GM21825 (cell line): ENCODE measurements around the gene FAM222B.
"Not testable (repeated sequence)": the region's sequence is repeated elsewhere in the genome, so short reads cannot be mapped to it uniquely, and the experiment has no call there.

Experiments
- ATAC-seq: cut with Tn5 transposase; IDR thresholded peaks from one replicate; pipeline ENCODE4 v1.9.1; 2021; ENCODE audit warnings: mild to moderate bottlenecking, moderate library complexity; ENCODE audit not compliant: unreplicated experiment

FAM222B gene

DNA sequence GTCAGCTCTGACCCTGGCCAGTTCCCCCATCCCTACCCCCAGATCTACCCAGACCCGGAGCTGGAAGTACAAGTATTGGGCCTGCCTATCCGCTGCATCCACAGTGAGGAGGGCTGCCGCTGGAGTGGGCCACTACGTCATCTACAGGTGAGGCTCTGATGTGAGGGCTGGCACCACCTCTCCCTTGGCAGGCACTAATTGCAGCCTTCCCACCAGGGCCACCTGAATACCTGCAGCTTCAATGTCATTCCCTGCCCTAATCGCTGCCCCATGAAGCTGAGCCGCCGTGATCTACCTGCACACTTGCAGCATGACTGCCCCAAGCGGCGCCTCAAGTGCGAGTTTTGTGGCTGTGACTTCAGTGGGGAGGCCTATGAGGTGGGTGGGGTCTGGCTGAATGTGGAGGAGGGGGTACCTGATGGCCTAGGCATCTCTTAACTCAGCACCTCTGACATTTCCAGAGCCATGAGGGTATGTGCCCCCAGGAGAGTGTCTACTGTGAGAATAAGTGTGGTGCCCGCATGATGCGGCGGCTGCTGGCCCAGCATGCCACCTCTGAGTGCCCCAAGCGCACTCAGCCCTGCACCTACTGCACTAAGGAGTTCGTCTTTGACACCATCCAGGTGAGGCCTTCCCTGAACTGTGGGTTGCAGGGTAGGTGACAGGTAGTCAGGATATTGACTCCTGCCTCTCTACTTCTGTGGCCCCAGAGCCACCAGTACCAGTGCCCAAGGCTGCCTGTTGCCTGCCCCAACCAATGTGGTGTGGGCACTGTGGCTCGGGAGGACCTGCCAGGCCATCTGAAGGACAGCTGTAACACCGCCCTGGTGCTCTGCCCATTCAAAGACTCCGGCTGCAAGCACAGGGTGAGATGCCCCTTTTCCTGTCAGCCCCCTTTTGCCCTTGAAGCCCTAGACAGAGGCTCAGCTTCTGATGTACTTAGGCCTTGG, 94.5 kb downstream of the FAM222B start:
- ATAC-seq, result no peak

DNA sequence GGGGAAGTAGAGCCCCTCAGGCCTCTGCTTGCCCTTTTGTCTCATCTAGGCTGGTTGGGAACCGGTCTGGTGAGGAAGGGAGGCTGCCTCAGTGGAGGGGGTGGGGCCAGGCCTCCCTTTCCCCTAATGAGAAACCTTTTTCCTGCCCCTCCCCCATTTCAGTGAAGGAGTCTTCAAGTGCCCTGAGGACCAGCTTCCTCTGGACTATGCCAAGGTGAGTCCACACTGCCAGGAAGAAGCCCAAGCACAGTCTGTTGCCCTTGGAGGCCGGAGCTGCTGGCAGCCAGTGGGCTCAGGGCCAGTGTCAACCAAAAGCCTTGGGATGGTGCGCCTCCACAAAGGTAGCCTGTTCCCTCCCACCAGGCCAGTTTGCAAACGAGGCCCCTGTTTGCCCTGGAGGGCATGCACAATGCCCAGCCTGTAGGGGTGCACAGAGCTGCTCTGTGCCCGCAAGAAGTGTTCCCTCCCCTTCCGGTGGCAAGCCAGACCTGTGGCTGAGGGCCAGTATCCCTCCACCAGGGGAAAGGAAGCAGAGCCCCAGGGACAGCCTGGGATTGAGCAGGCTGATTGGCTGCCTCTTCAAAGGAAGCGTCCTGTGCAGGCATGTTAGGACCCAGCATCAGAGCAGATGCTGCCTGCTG, 95.4 kb downstream of the FAM222B start:
- ATAC-seq, result no peak

- ATAC-seq, result no peak
Observed at GRCh38 chr17:28746611-28747050, 96.0 kb downstream of the FAM222B start.

- ATAC-seq, result no peak
Observed at GRCh38 chr17:28745786-28746411, 96.7 kb downstream of the FAM222B start.

DNA sequence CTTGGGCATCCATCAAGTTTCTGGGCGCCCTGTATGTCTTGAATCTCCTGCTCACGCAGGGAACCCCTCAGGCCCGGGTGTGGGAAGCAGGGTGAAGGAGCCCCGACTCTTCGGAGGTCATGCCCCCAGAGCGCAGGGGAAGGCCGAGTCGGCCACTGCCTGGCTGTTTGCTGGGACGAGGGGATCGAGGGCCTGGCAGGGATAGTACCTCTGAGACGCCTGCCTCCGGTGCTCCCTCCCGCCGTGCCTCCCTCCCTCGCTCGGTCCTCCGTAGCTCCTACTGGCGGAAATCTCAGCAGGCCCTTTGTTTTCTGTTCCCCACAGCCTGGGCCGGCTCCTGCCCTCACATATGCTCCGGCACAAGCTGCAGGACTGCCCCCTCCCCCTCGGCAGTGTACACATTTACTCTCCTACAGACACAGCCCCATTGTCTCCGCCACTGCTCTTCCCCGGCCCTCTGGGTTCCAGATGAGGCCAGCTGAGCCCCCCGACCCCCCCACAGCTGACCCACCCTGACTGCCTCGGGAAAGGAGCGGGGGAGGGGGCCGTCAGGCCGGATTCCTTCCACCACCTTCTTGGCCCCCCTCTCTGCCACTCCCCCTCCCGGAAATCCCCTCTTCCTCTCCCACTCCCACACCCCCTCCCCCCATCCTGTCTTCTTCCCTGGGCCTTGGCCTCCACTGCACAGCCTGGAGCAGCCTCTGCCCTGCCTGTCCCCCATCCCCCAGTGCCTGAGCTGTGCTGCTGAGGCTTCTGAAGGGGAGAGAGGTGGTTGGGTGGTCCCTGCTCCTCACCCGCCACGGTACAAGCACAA, 97.4 kb downstream of the FAM222B start:
- ATAC-seq, result no peak

GRCh38 chr17:28744104-28744971, 98.3 kb downstream of the FAM222B start:
- ATAC-seq, result peak; percentile 11

DNA sequence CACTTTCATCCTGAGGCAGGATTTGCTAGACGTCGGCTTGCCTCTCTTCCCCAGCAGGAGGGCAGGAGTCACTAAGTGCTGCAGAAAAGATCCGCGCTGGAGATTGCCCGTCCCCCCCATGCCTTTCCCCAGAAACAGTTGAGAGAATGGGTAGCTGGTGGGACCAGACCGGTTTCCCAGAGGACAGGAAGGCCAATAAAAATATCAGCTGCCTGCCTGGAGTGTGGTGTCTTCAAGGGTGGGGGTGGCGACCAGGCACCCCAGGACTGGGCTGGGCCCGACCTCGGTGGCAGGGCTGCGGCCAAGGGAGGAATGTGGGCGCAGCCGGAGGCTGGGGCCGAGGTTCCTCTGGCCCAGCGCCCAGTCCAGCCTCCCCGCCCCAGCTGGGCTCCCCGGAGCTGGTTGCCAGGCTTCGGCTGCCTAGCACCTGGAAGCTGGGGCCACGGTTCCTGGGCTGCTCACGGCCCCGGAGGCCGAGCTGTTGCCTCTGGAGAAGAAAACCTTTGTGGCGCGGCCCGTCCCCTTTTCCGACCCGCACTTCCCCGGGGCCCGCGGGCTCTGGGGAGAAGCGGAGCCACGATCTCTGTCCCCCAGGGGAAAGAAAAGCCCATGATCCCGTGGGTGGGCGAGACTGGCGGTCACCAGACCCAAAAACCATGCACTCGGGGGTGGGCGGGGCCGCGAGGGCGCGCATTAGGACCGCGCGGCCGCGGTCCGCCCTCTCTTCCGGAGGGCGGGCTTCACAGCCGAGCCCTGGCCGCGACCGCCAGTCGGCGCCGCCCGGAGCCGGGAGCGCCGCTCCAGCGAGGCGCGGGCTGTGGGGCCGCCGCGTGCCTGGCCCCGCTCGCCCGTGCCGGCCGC, 99.1 kb downstream of the FAM222B start, which contains the start of gene TRAF4:
TSS of gene TRAF4 (plus strand) at position 769 of the 861 bp plus-strand sequence. CDS start 102 bp downstream, outside the sequence.
- ATAC-seq, result peak; percentile 56

DNA sequence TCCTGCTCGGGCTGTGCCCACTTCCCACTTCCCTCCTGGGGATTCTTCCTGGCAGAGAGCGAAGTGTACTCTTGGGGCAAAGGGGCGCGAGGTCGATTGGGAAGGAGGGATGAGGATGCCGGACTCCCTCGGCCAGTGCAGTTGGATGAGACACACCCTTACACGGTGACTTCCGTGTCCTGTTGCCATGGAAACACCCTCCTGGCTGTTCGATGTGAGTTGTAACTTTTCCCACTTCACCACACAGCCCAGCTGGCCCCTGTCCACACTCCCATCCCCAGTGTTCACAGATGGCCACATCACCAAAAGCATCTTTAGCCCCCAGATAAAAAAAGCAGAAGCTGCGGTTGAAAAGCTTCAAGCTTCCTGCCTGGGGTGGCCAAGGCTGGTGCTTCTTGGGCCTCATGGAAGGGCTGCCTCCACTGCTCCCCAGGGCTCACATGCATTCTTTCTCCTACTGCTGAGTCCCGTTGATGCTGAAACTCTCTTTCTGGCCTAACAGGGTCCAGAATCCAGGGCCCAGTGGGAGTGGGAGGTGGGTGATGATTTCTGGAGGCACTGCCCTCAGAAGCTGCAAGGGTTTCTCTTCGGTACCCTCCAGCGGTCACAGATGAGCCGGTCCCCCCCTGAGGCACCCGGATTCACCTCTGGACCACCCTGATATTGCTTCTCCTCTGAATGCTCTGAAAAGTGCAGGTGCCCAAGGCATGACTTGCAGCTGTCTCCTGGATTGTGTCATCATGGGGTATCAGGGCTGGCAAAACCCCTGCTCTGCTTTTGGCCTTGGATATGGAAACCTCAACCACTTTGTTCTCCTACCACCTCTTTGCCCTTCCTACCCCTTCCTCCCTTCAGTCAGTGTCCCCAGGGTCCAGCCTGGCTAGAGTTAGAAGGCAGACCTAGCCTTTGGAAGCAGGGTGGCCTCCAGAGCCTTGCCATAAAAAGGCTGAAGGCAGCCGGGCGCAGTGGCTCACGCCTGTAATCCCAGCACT, 100.9 kb downstream of the FAM222B start:
- ATAC-seq, result no peak

GRCh38 chr17:28740406-28741357, 101.9 kb downstream of the FAM222B start:
- no peak for ATAC-seq

- peak; percentile 26 for ATAC-seq
Observed at GRCh38 chr17:28738680-28739384, 103.8 kb downstream of the FAM222B start.

DNA sequence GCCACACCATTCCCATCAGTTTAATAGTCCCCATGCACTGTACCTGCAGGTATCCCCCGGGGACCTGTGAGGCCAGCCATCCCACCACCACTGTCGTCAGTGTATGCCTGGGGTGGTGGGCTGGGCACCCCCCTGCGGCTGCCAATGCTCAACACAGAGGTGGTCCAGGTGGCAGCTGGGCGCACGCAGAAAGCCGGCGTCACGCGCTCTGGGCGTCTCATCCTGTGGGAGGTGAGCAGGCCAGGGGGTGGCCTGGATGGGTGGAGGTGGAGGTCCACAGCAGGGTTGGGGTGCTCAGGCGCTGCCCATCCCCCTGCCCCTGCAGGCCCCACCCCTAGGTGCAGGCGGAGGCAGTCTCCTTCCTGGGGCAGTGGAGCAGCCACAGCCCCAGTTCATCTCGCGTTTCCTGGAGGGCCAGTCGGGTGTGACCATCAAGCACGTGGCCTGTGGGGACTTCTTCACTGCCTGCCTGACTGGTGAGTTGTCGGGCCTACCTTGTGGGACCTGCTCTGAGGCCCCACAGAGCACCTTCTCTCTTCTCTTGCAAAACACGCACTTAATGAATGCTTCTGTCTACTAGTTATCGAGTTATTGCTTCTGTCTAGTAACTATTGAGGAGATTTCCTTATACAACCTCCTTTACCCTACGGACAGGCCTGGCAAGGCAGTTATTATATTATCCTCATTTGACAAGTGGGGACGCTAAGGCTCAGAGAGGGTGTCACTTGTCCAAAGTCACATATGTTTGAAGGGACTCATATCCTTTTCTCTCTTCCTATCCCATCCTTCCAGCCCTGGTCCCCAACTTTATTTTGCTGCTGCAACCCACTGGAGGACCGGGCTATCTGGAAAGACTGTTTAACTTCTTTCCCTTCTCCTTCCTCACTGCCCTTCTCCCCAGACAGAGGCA, 104.6 kb downstream of the FAM222B start:
- peak; percentile 64 for ATAC-seq

GRCh38 chr17:28737316-28737715, 105.3 kb downstream of the FAM222B start:
- no peak for ATAC-seq

- not testable (repeated sequence) for ATAC-seq
Observed at GRCh38 chr17:28735913-28736769, 106.4 kb downstream of the FAM222B start.

- ATAC-seq, result no peak
Observed at GRCh38 chr17:28735242-28735722, 107.3 kb downstream of the FAM222B start.
